ENCODE results near the gene UST.
A peak's percentile ranks its signal among the peaks of the same experiment; 100 is the strongest.
"Not testable (repeated sequence)": the region's sequence is repeated elsewhere in the genome, so short reads cannot be mapped to it uniquely, and the experiment has no call there.

The UST gene

DNA sequence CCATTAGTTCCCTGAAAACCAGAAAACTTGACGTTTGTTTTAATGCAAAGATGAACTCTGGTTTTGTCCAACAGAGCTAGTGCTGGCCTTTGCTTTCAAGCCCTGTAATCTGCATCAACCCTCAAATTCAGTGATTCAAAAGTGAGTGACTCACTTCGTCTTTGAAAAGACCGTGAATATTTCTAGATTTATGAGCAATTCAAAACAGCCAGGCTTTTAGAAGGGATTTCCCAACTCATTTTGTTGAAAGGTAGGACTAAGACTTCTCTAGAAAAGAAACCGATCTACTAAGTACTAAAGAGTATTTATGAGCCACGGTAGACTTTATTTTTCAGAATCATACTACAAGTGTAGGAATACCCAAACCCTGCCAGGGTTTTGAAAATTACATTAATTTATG, 121.5 kb downstream of the UST start:
- DNase-seq (ENCODE audit: low spot score), result peak; percentile 39

- DNase-seq (ENCODE audit: low spot score), result no peak
Observed at GRCh38 chr6:148868901-148869300, 122.1 kb downstream of the UST start.

DNA sequence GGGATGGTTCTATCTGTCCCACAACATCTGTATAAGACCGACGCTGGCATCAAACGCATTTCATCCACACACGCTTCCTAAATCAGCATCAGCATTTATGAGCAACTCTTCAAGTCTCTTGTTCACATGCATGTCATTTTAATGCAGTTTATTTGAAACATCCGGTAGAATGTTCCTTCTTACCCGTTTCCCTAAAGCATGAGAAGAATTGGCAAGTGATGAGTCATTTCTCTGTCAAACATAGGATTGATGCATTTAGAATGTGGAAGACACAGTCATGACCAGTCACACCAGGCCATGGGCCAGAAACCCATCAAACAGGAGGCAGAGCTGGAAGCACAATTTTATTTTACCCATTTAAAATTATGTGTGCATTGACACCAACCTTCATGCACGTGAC, 122.8 kb downstream of the UST start:
- DNase-seq (ENCODE audit: low spot score), result peak; percentile 85

- DNase-seq (ENCODE audit: low spot score), result no peak
Observed at GRCh38 chr6:148873154-148873553, 126.3 kb downstream of the UST start.

- DNase-seq (ENCODE audit: low spot score), result no peak
Observed at GRCh38 chr6:148873868-148874267, 127.0 kb downstream of the UST start.

GRCh38 chr6:148874698-148875293, 128.0 kb downstream of the UST start:
- no peak for DNase-seq (ENCODE audit: low spot score)

GRCh38 chr6:148878683-148879082, 131.9 kb downstream of the UST start:
- no peak for DNase-seq (ENCODE audit: low spot score)

- DNase-seq (ENCODE audit: low spot score), result not testable (repeated sequence)
Observed at GRCh38 chr6:148880742-148881141, 133.9 kb downstream of the UST start.

DNA sequence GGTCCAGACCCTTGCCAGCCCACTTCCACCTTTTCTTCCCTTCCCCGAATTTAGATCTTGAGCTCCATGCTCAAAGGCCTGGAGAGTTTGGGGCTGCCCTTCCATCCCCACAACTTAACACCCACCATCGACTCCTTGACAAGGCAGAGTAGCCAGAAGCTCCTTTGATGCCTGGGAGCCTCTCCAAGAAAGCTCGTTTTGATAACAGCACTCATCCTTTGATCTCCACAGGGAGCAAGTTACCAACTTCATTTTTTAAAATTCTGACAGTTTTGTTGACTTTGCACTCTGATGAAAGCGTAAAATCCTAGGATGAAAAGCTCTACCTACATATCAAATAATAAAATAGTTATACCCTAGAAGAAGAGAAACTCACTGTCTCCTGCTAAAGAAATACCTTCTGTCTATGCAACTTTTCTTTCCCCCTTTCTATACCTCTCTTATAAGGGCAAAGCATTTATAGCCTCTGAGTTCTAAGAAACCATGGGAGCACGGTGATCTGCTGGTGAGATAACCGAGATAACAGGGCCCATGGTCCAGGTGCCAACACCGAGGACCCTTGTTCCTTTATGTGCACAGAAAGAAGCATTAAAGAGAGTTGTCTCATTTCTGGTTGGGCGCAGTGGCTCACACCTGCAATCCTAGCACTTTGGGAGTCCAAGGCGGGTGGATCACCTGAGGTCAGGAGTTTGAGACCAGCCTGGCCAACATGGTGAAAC, 134.9 kb downstream of the UST start:
- DNase-seq (ENCODE audit: low spot score), result no peak

DNA sequence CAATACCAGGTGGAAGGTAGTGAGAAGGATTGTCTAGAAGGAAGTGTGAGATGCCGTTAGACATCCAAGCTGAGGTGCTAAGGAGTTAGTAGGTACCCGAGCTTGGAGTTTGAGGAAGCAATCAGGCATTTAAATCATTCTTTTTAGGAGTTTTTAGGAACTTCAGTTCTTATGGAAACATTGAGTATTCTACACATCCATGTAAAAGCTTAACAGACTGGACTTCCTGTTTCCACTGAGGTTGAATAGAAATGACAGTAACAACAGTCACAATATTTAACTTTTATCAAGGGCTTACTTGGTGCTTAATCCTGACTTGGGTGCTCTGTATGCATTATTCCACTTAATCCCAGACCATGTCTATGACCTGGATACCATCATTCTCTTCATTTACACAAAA, 136.4 kb downstream of the UST start:
- DNase-seq (ENCODE audit: low spot score), result no peak

DNA sequence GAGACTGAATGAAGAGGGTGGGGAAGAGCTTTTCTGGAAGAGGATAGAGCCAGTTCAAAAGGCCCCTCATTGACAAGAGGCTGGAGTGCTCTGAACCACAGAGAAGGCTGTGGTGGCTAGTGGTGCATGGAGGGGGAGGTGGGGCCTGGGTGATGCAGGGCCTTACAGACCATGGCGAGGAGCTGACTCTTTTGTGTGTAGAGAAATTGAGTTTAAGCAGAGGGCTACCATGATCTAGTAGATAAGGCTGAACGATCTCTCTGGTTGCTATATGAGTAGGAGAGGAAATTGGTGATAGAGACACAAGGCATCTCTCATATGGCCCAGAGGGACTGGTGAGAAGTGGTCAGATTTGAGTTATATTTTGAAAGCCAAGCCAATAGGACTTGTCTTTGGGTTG, 137.6 kb downstream of the UST start:
- DNase-seq (ENCODE audit: low spot score), result no peak

- peak; percentile 66 for DNase-seq (ENCODE audit: low spot score)
Observed at GRCh38 chr6:148885136-148885865, 138.5 kb downstream of the UST start.

- DNase-seq (ENCODE audit: low spot score), result no peak
Observed at GRCh38 chr6:148885925-148886845, 139.4 kb downstream of the UST start.

GRCh38 chr6:148887181-148887580, 140.4 kb downstream of the UST start:
- DNase-seq (ENCODE audit: low spot score), result no peak

DNA sequence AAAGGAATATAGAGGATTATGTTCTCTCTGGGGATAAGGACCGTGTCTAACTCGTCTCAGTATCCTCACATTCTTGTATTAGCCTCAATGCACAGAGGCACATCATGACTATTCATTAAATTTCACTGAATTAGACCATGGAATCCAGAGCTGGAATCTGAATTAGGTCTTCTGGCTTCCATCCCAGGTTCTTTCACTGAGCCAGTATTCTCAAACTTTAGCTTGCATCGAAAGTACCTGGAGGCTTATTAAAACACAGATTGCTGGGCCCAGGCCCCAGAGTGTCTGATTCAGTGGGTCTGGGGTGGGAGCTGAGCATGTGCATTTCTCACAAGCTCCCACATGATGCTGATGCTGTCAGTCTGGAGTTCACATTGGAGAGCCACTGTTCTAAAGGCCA, 142.0 kb downstream of the UST start:
- DNase-seq (ENCODE audit: low spot score), result no peak

GRCh38 chr6:148890096-148890495, 143.3 kb downstream of the UST start:
- no peak for DNase-seq (ENCODE audit: low spot score)

DNA sequence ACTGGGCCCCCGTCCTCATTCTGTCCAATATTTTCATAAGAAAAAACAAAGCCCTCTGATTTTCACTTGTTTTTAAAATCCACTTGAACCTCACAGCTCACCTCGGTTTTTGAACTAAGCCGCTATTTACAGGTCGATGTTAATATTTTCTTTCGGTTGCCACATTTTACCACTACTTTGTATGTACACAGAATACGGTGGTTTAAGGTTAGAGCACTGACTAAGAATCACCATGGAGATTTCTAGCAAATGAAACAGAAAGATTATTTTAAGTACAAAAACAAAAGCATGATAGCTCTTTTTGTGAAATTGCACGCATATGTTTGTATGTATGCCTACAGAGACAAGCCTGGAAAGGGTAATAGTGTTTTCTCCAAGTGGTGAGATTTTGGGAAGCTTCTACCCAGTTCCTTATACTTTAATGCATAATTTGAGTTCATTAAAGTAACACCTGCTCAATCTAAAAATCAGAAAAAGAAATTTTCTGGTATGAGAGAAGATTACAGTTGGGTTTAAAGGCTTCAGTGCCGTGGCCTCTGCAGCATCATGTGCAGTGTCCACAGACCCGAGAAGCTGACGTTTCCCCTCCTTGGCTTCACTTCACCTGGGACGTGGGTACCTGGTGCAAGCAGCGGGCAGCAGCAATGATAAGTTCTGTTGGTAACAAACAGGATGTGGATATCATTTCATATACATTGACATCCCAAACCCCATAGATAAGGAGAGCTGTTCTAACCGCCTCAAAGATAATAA, 144.0 kb downstream of the UST start:
- DNase-seq (ENCODE audit: low spot score), result no peak

GRCh38 chr6:148891405-148891783, 144.6 kb downstream of the UST start:
- no peak for DNase-seq (ENCODE audit: low spot score)

GRCh38 chr6:148892247-148892646, 145.4 kb downstream of the UST start:
- DNase-seq (ENCODE audit: low spot score), result no peak

GRCh38 chr6:148893073-148893472, 146.2 kb downstream of the UST start:
- DNase-seq (ENCODE audit: low spot score), result no peak

DNA sequence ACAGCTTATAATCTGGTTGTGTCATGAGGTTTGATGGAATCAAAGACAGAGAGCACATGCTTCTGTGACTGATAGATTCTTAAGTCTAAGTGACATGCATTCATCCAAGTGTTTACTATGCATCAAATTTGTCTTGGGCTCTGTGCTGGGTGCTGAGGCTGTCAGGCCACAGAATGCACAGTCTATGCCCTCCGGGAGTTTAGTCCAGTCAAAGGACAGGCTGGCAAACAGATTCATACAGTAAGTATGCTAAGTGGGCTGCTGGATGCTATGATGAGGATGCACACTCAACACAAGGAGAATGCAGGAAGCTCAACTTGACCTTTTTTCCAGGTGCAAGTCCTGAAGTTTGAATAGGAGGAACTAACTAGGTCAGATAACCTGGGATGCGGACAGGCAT, 146.7 kb downstream of the UST start:
- no peak for DNase-seq (ENCODE audit: low spot score)
